Measurements from ENCODE around the gene MYO3B.

MYO3B gene

DNA sequence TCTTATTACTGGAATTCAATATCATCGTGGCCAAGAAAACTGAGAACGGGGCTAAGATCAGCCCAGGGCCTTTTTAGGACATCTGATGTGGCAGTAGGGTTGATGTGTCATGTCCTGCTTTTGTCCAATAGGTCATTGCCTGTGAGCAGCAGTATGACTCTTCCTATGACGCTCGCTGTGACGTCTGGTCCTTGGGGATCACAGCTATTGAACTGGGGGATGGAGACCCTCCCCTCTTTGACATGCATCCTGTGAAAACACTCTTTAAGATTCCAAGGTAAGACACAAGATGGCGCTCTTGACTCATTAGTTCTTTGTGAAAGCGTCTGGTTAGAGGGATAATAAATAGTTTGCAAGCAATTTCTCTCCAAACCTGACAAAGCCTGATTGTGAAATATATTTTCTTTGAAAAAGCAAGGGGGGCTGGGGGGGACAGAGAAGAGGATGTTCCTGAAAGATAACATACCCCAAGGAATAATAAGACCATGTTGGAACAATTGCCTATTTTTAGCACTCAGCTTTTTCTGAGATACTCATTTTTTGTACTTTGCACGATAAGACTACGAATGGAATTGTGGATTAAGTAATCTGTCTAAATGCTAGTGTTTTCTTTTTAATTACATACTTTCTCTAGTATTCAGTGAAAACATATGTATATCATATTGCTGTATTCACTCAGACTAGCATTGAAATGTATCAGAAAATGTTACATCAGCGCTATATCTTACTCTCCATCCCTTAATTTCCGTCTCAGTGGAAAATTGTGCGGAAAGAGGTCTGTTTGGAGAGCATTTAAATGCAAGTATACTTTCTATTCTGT, 58.1 kb downstream of the MYO3B start:
- TF ChIP-seq, protein P1, sequence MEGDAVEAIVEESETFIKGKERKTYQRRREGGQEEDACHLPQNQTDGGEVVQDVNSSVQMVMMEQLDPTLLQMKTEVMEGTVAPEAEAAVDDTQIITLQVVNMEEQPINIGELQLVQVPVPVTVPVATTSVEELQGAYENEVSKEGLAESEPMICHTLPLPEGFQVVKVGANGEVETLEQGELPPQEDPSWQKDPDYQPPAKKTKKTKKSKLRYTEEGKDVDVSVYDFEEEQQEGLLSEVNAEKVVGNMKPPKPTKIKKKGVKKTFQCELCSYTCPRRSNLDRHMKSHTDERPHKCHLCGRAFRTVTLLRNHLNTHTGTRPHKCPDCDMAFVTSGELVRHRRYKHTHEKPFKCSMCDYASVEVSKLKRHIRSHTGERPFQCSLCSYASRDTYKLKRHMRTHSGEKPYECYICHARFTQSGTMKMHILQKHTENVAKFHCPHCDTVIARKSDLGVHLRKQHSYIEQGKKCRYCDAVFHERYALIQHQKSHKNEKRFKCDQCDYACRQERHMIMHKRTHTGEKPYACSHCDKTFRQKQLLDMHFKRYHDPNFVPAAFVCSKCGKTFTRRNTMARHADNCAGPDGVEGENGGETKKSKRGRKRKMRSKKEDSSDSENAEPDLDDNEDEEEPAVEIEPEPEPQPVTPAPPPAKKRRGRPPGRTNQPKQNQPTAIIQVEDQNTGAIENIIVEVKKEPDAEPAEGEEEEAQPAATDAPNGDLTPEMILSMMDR (IDR thresholded peaks at IDR 0.05; ENCODE audit: insufficient read depth, missing control alignments), result peak; percentile 77
- FAIRE-seq, result peak; percentile 25
- DNase-seq (ENCODE audit: insufficient read length, low spot score), result peak; percentile 45

DNA sequence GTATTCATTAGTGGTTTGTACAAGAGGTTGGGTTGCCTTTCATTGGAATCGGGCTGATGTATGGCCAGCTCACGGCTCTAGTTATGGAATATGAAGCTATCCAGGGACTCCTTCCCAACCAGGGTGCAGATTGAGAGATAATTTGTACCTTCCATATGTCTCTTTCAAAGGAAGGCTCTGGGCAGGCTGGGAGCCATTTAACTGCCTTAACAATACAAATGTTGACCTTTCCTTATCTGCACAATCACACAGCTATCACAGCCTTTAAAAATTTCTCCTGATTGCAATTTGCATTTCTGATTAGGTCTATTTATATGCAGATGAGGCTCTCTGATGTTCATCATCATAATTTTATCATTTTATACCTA, 58.7 kb downstream of the MYO3B start:
- FAIRE-seq (no peak), DNase-seq (ENCODE audit: insufficient read length, low spot score) (no peak)
- TF ChIP-seq, protein P1 (IDR thresholded peaks at IDR 0.05; ENCODE audit: insufficient read depth, missing control alignments), result no peak

DNA sequence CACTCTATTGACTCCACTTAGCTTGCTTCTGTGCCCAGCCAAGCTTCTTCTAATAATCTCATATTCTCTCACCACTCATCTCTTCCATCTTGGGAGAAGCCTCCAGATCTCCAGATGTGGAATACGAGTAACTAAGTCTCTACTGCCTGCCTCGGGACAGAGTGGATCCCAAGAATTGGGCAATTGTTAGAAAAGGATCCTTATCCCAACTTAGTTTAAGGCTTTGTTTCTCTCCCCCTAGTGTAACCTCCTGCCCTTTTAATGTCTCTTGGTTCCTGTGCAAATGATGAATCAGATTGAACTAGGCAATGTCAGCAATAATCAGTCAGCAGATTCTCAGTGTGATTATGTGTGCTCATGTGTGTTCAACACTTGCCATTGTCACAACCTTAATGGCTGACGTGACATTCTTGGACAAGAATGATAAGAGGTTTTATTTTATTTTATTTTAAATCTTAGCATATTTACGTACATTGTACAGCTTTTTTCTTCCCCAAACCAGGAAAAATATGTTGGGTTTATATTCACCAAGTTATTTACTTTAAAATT, 59.7 kb downstream of the MYO3B start:
- TF ChIP-seq, protein P1 (IDR thresholded peaks at IDR 0.05; ENCODE audit: insufficient read depth, missing control alignments), result no peak
- no peak for FAIRE-seq
- DNase-seq (ENCODE audit: insufficient read length, low spot score), result no peak

DNA sequence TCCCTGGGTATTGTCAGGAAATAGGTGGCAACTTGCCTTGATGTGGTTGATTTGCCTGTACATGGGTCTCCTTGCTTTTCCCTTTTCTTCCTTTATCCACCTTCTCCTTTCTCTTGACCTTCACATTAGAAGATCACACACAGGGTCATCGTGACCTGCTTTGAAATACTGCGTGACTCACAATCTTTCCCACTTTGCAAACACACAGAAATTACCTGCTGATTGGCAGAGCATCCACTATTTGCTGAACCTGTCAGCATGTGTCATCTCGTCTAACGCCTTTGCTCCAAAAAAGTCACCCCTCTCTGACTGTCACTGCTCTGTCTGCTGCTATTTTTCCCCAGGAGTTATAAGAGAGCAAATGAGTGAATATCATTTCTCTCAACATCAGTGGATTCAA, 60.8 kb downstream of the MYO3B start:
- DNase-seq (ENCODE audit: insufficient read length, low spot score) (no peak), FAIRE-seq (no peak)
- TF ChIP-seq, protein P1 (IDR thresholded peaks at IDR 0.05; ENCODE audit: insufficient read depth, missing control alignments), result no peak

DNA sequence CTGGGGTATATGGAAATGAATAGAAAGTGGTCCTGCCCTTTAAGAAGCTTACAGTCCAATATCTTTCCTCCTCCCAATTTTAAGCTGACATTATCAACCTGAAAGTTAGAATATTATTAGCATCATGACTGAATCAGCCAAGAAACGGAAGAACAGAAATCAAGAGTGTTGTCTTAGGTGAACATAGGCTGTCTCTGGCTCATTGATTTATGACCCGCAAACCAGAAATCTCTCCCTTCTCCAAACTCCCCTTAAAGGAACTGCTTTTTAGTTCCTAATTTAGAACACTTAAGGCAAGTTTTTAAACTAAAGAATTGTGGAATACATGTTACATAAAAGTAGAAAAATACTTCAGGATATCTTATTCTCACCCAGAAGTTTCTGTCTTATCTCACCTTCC, 62.7 kb downstream of the MYO3B start:
- DNase-seq (ENCODE audit: insufficient read length, low spot score) (no peak), FAIRE-seq (peak; percentile 44)
- TF ChIP-seq, protein P1 (IDR thresholded peaks at IDR 0.05; ENCODE audit: insufficient read depth, missing control alignments), result no peak

DNA sequence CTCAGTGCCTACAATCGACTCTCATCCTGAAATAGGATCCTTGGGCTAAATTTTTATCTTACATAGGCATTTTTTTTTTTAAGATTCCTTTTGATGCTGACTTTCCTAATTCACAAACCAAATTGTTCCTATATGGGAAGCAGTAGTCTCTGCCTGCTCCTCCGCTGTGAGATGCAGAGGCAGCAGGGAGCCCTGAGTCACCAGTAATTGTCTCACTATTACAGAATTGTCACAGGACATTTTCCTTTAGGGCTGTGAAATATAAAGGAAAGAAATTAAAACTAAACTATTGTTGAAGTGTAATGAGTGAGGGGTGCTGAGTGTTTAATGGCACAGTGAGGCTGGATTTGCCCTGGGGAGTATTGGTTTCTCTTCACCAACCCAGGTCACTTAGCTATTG, 63.8 kb downstream of the MYO3B start:
- no peak for FAIRE-seq
- TF ChIP-seq, protein P1 (IDR thresholded peaks at IDR 0.05; ENCODE audit: insufficient read depth, missing control alignments), result no peak
- no peak for DNase-seq (ENCODE audit: insufficient read length, low spot score)
